ENCODE measurements around the gene GIMD1. TPM values are rescaled to one million over a fixed set of nuclear protein-coding genes. Genes with fewer than 3 reads are reported as not detected.

Gene GIMD1
- total RNA-seq, 1 donor from 2014 or later, result not detected

GRCh38 chr4:106318511-106318910, 50.1 kb downstream of the GIMD1 start:
- peaks cover 23% of the 10 kb centered on the region for H3K4me1 Mint-ChIP-seq (ENCODE audit: low read depth)

GRCh38 chr4:106317815-106318214, 50.8 kb downstream of the GIMD1 start:
- Mint-ChIP-seq H3K9me3 (no peaks in the 10 kb centered on the region), H3K27ac (no peak overlapping the region), H3K4me1 (ENCODE audit: low read depth) (peaks cover 25% of the 10 kb centered on the region), H3K36me3 (ENCODE audit: low read depth) (peaks cover 22% of the 10 kb centered on the region), H3K27me3 (ENCODE audit: low read depth) (no peaks in the 10 kb centered on the region), H3K4me3 (ENCODE audit: low read depth) (no peak overlapping the region)
- no peak for DNase-seq (ENCODE audit: low spot score)
- intact Hi-C loops (cut with micrococcal nuclease), result loop anchor here (2.0 to 10.0 kb wide), 4 partner anchors 15 to 1171 kb away; partner anchors contain the start of genes GSTCD, INTS12 and TET2

More at GRCh38 chr4:106318511-106318910, 50.1 kb downstream of the GIMD1 start:
- Mint-ChIP-seq H3K4me3 (ENCODE audit: low read depth) (no peak overlapping the region), H3K27me3 (ENCODE audit: low read depth) (no peaks in the 10 kb centered on the region), H3K27ac (no peak overlapping the region), H3K9me3 (no peaks in the 10 kb centered on the region), H3K36me3 (ENCODE audit: low read depth) (peaks cover 22% of the 10 kb centered on the region)
- intact Hi-C loops (cut with micrococcal nuclease), result loop anchor here (5.0 to 10.0 kb wide), 3 partner anchors 611 to 1171 kb away; partner anchors contain the start of genes GSTCD, INTS12 and TET2
- DNase-seq (ENCODE audit: low spot score), result no peak

GRCh38 chr4:106316773-106317409, 51.7 kb downstream of the GIMD1 start:
- peaks cover 23% of the 10 kb centered on the region for H3K36me3 Mint-ChIP-seq (ENCODE audit: low read depth)
- no peaks in the 10 kb centered on the region for H3K27me3 Mint-ChIP-seq (ENCODE audit: low read depth)
- no peak overlapping the region for H3K4me3 Mint-ChIP-seq (ENCODE audit: low read depth)
- H3K27ac Mint-ChIP-seq, result no peak overlapping the region
- H3K9me3 Mint-ChIP-seq, result no peaks in the 10 kb centered on the region
- peaks cover 26% of the 10 kb centered on the region for H3K4me1 Mint-ChIP-seq (ENCODE audit: low read depth)
- DNase-seq (ENCODE audit: low spot score), result no peak
- intact Hi-C loops (cut with micrococcal nuclease), result loop anchor here (1.0 to 10.0 kb wide), 5 partner anchors 16 to 1403 kb away; partner anchors contain the start of genes GSTCD, INTS12, PAPSS1 and TET2

DNA sequence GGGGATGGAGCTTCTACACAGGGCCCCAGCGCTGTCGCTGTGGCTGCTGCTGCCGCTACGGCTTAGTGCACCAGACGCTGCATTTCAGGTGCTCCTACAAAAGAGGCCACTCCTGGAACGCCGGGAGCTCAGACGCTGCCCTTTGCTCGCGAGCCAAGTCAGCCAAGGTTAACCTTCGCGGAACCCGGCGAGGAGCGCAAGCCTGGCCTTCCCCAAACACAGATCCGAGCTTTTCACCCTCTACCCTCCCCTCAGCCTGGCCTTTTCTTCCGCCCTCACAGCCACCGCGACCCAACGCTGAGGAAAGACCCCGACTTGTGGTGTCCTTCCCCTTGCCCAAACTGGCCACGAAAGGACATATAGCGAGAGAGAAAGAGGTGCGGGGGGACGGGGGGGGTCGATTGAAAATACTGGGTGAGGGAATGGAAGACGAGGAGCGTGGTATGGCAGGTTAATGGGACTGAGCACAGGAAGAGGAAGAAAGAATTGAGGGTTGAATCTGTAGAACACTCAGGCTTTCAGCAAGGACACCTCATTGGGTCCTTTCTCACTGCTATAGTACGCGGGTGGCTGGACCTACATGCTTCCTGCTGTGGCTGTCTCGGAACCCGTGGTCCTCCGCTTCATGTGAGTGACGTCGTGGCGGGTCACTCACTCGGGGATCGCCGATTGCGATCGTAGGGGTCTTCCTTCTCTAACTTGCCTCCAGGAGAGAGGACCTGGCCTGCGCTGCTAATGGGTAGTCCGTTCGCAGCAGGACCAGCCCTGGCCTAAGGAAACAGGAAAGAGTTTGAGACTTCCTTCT, 52.4 kb downstream of the GIMD1 start, which contains the start of the genes AIMP1 and TBCK:
Gene AIMP1, plus strand, starts transcription at position 583 of the 805 bp plus-strand sequence. CDS start 8,460 bp downstream, outside the sequence.
Gene TBCK, minus strand, starts transcription at position 242 of the 805 bp plus-strand sequence. CDS start 7,249 bp downstream, outside the sequence.
- no peaks in the 10 kb centered on the region for H3K9me3 Mint-ChIP-seq
- no peak within 1 kb of the TSS for H3K4me3 Mint-ChIP-seq (ENCODE audit: low read depth)
- H3K27me3 Mint-ChIP-seq (ENCODE audit: low read depth), result no peaks in the 10 kb centered on the region
- peaks cover 19% of the 10 kb centered on the region for H3K36me3 Mint-ChIP-seq (ENCODE audit: low read depth)
- DNase-seq (ENCODE audit: low spot score), result peak; percentile 84
- intact Hi-C loops (cut with micrococcal nuclease), result loop anchor here (1.0 to 10.0 kb wide), 6 partner anchors 17 to 1404 kb away; partner anchors contain the start of genes GSTCD, INTS12, PAPSS1 and TET2
- H3K4me1 Mint-ChIP-seq (ENCODE audit: low read depth), result peaks cover 23% of the 10 kb centered on the region
- peak within 1 kb of the TSS; percentile 91 for H3K27ac Mint-ChIP-seq

DNA sequence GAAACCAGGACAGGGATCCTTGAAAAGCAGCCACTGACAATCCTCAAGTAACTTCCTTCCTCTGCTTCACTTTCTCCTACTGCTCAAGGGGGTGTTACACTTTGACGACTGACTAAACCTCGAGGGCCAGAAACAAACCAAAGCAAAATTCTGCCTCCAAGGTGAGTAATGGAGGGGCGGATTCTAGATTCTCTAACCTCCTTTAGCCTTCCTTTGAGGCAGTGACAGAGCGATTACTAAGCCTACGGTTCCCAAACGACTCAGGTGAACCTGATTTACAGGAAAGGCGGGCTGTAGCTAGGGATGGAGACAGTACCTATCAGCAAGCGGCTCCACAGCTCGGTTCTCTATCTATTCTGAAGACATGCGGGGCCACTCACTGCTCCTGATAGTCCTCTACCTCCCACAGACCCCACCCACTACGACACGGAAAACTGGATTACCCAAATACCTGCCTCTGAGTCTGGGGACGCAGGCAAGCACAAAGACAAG, 53.1 kb downstream of the GIMD1 start:
- DNase-seq (ENCODE audit: low spot score), result no peak

DNA sequence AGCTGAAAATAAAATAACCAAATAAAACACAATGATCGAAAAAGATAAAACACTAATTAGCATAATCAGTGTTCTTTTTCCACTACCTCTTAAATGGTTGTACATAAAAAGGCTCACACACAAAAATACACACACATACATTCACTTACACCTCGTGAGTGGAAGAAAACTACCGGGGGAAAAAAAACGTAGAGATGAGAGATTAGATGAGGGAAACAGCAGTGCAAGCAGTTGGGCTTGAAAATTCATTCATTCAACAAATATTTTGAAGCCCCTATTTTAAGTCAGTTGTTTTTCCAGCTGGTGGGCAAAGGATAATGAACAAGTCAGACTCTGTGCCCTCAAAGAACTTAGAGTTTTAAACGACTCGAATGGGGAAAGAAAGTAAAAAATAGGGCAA, 53.6 kb downstream of the GIMD1 start:
- Mint-ChIP-seq H3K4me1 (ENCODE audit: low read depth) (peaks cover 23% of the 10 kb centered on the region), H3K36me3 (ENCODE audit: low read depth) (peaks cover 7% of the 10 kb centered on the region), H3K4me3 (ENCODE audit: low read depth) (no peak overlapping the region), H3K27me3 (ENCODE audit: low read depth) (no peaks in the 10 kb centered on the region), H3K9me3 (no peaks in the 10 kb centered on the region), H3K27ac (peak overlapping the region; percentile 91)
- intact Hi-C loops (cut with micrococcal nuclease), result loop anchor here (2.0 to 10.0 kb wide), 4 partner anchors 48 to 1168 kb away; partner anchors contain the start of genes GSTCD, INTS12 and TET2
- no peak for DNase-seq (ENCODE audit: low spot score)

More for the DNA sequence above, 53.1 kb downstream of the GIMD1 start:
- no peak overlapping the region for H3K4me3 Mint-ChIP-seq (ENCODE audit: low read depth)
- no peaks in the 10 kb centered on the region for H3K27me3 Mint-ChIP-seq (ENCODE audit: low read depth)
- peaks cover 12% of the 10 kb centered on the region for H3K36me3 Mint-ChIP-seq (ENCODE audit: low read depth)
- no peaks in the 10 kb centered on the region for H3K9me3 Mint-ChIP-seq
- no peak overlapping the region for H3K27ac Mint-ChIP-seq
- intact Hi-C loops (cut with micrococcal nuclease), result loop anchor here (2.0 to 10.0 kb wide), 4 partner anchors 49 to 1168 kb away; partner anchors contain the start of genes GSTCD, INTS12 and TET2
- H3K4me1 Mint-ChIP-seq (ENCODE audit: low read depth), result peaks cover 23% of the 10 kb centered on the region

DNA sequence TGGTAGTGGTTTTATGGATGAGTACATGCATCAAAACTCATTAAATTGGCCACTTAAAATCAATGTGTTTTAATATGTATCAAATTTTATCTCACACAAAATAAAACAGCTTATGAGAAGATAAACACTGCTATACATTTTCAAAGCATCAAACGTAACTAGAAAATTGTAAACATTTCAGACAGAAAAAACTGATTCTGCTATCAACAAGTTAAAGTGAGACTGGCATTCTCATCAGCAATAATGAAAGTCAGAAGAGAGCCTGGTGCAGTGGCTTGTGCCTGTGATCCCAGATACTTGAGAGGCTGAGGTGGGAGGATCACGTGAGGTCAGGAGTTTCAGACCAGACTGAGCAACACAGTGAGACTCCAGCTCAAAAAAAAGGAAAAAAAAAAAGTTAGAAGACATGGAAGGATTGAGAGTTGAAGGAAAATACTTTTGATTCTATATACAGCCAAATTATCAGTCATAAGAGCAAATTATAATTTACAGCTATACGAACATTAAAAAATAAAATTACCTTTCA, 55.5 kb downstream of the GIMD1 start:
- H3K4me3 Mint-ChIP-seq (ENCODE audit: low read depth), result peak overlapping the region; percentile 37

GRCh38 chr4:106312377-106312776, 56.2 kb downstream of the GIMD1 start:
- Mint-ChIP-seq H3K4me3 (ENCODE audit: low read depth) (no peak overlapping the region), H3K36me3 (ENCODE audit: low read depth) (peaks cover 6% of the 10 kb centered on the region), H3K27ac (no peak overlapping the region), H3K4me1 (ENCODE audit: low read depth) (peaks cover 15% of the 10 kb centered on the region), H3K27me3 (ENCODE audit: low read depth) (no peaks in the 10 kb centered on the region), H3K9me3 (no peaks in the 10 kb centered on the region)
- no peak for DNase-seq (ENCODE audit: low spot score)
- intact Hi-C loops (cut with micrococcal nuclease), result loop anchor here (10.0 kb wide), 1 partner anchor 1008 kb away; no protein-coding TSS in a partner anchor

More for the DNA sequence above, 55.5 kb downstream of the GIMD1 start:
- H3K4me1 Mint-ChIP-seq (ENCODE audit: low read depth), result peaks cover 15% of the 10 kb centered on the region
- H3K9me3 Mint-ChIP-seq, result no peaks in the 10 kb centered on the region
- intact Hi-C loops (cut with micrococcal nuclease), result loop anchor here (10.0 kb wide), 1 partner anchor 1008 kb away; no protein-coding TSS in a partner anchor
- no peak for DNase-seq (ENCODE audit: low spot score)
- no peaks in the 10 kb centered on the region for H3K27me3 Mint-ChIP-seq (ENCODE audit: low read depth)
- peak overlapping the region; percentile 70 for H3K27ac Mint-ChIP-seq
- H3K36me3 Mint-ChIP-seq (ENCODE audit: low read depth), result peaks cover 6% of the 10 kb centered on the region

Other genes starting within 250 kb of the GIMD1 start
- gene TBCK, start 52.6 kb downstream of the GIMD1 start, total RNA-seq, result 28.5 and 29.8 TPM in 2 replicates
- 72.1 and 72.5 TPM in 2 replicates for gene AIMP1, start 52.2 kb downstream of the GIMD1 start, total RNA-seq

All from activated T-helper 2 cell treated with anti-CD3 and anti-CD28 coated beads, Interferon-gamma antibody, Interleukin-2, Interleukin-4, amounts not matched to agents 10 μg/mL and 5 μg/mL and 100 μg/mL, durations not matched to agents 14 hours and 24 hours and 36 hours (primary cell).